ENCODE data around the gene SUB1.
"Not testable (repeated sequence)": the region's sequence is repeated elsewhere in the genome, so short reads cannot be mapped to it uniquely, and the experiment has no call there.

The SUB1 gene

GRCh38 chr5:32566319-32567111 is 18.8 kb upstream of the SUB1 start:
- H3K4me1 ChIP-seq (ENCODE audit: control insufficient read depth, insufficient read depth, low read length, poor library complexity, severe bottlenecking), result no peaks in the 10 kb centered on the region
- 92 to 96% methylated on average over 3 of the region's 3 CpGs for WGBS, 2 experiments (ENCODE audit: insufficient coverage in 2 of 2)

GRCh38 chr5:32571128-32571527 is 14.2 kb upstream of the SUB1 start:
- H3K9me3 ChIP-seq (ENCODE audit: control insufficient read depth, low read length), result peaks cover 3% of the 10 kb centered on the region
- no peak overlapping the region for H3K4me3 ChIP-seq (ENCODE audit: extremely low read depth, insufficient read depth, low read length, poor library complexity, severe bottlenecking)
- WGBS, 2 experiments (ENCODE audit: insufficient coverage in 2 of 2), result 50% methylated on average over 1 of the region's 1 CpG; no CpG with 5 or more reads in 1 of the 2 experiments
- H3K4me1 ChIP-seq (ENCODE audit: control insufficient read depth, insufficient read depth, low read length, poor library complexity, severe bottlenecking), result no peaks in the 10 kb centered on the region
- H3K27ac ChIP-seq (ENCODE audit: low read depth, low read length, severe bottlenecking), result no peak overlapping the region
- no peaks in the 10 kb centered on the region for H3K36me3 ChIP-seq (ENCODE audit: control insufficient read depth, insufficient read depth, low read length)

More at GRCh38 chr5:32566319-32567111, 18.8 kb upstream of the SUB1 start:
- no peak overlapping the region for H3K4me3 ChIP-seq (ENCODE audit: extremely low read depth, insufficient read depth, low read length, poor library complexity, severe bottlenecking)
- peaks cover 3% of the 10 kb centered on the region for H3K9me3 ChIP-seq (ENCODE audit: control insufficient read depth, low read length)
- no peak overlapping the region for H3K27ac ChIP-seq (ENCODE audit: low read depth, low read length, severe bottlenecking)
- H3K36me3 ChIP-seq (ENCODE audit: control insufficient read depth, insufficient read depth, low read length), result no peaks in the 10 kb centered on the region

- WGBS, 2 experiments (ENCODE audit: insufficient coverage in 2 of 2), result 95 to 100% methylated on average over 2 to 6 of the region's 8 CpGs
- no peak overlapping the region for H3K4me3 ChIP-seq (ENCODE audit: extremely low read depth, insufficient read depth, low read length, poor library complexity, severe bottlenecking)
- H3K36me3 ChIP-seq (ENCODE audit: control insufficient read depth, insufficient read depth, low read length), result no peaks in the 10 kb centered on the region
- no peak overlapping the region for H3K27ac ChIP-seq (ENCODE audit: low read depth, low read length, severe bottlenecking)
- no peaks in the 10 kb centered on the region for H3K4me1 ChIP-seq (ENCODE audit: control insufficient read depth, insufficient read depth, low read length, poor library complexity, severe bottlenecking)
- peaks cover 3% of the 10 kb centered on the region for H3K9me3 ChIP-seq (ENCODE audit: control insufficient read depth, low read length)
These were observed 12.4 kb upstream of the SUB1 start for GRCh38 chr5:32572778-32573480.

- not testable (repeated sequence) for H3K9me3 ChIP-seq (ENCODE audit: control insufficient read depth, low read length); H3K4me1 ChIP-seq (ENCODE audit: control insufficient read depth, insufficient read depth, low read length, poor library complexity, severe bottlenecking); H3K36me3 ChIP-seq (ENCODE audit: control insufficient read depth, insufficient read depth, low read length); H3K27ac ChIP-seq (ENCODE audit: low read depth, low read length, severe bottlenecking); H3K4me3 ChIP-seq (ENCODE audit: extremely low read depth, insufficient read depth, low read length, poor library complexity, severe bottlenecking)
- 20% methylated on average over 1 of the region's 3 CpGs; no CpG with 5 or more reads in 1 of the 2 experiments for WGBS, 2 experiments (ENCODE audit: insufficient coverage in 2 of 2)
These were observed 11.9 kb upstream of the SUB1 start for GRCh38 chr5:32573481-32573854.

- Histone ChIP-seq H3K9me3 (ENCODE audit: control insufficient read depth, low read length) (peaks cover under 1% of the 10 kb centered on the region), H3K4me1 (ENCODE audit: control insufficient read depth, insufficient read depth, low read length, poor library complexity, severe bottlenecking) (no peaks in the 10 kb centered on the region), H3K36me3 (ENCODE audit: control insufficient read depth, insufficient read depth, low read length) (no peaks in the 10 kb centered on the region), H3K27ac (ENCODE audit: low read depth, low read length, severe bottlenecking) (no peak overlapping the region), H3K4me3 (ENCODE audit: extremely low read depth, insufficient read depth, low read length, poor library complexity, severe bottlenecking) (no peak overlapping the region)
- 76 to 91% methylated on average over 2 to 3 of the region's 3 CpGs for WGBS, 2 experiments (ENCODE audit: insufficient coverage in 2 of 2)
These were observed 10.7 kb upstream of the SUB1 start for GRCh38 chr5:32574540-32575175.

- no peak overlapping the region for H3K4me3 ChIP-seq (ENCODE audit: extremely low read depth, insufficient read depth, low read length, poor library complexity, severe bottlenecking)
- H3K9me3 ChIP-seq (ENCODE audit: control insufficient read depth, low read length), result no peaks in the 10 kb centered on the region
- WGBS, 2 experiments (ENCODE audit: insufficient coverage in 2 of 2), result 100% methylated on average over 1 of the region's 3 CpGs; no CpG with 5 or more reads in 1 of the 2 experiments
- H3K4me1 ChIP-seq (ENCODE audit: control insufficient read depth, insufficient read depth, low read length, poor library complexity, severe bottlenecking), result peaks cover 6% of the 10 kb centered on the region
- no peaks in the 10 kb centered on the region for H3K36me3 ChIP-seq (ENCODE audit: control insufficient read depth, insufficient read depth, low read length)
- H3K27ac ChIP-seq (ENCODE audit: low read depth, low read length, severe bottlenecking), result no peak overlapping the region
These were observed 7.0 kb upstream of the SUB1 start for GRCh38 chr5:32578363-32578762.

- peaks cover 6% of the 10 kb centered on the region for H3K4me1 ChIP-seq (ENCODE audit: control insufficient read depth, insufficient read depth, low read length, poor library complexity, severe bottlenecking)
- no peaks in the 10 kb centered on the region for H3K36me3 ChIP-seq (ENCODE audit: control insufficient read depth, insufficient read depth, low read length)
- H3K27ac ChIP-seq (ENCODE audit: low read depth, low read length, severe bottlenecking), result no peak overlapping the region
- H3K9me3 ChIP-seq (ENCODE audit: control insufficient read depth, low read length), result no peaks in the 10 kb centered on the region
- H3K4me3 ChIP-seq (ENCODE audit: extremely low read depth, insufficient read depth, low read length, poor library complexity, severe bottlenecking), result no peak overlapping the region
- no CpG with 5 or more reads among the region's 3 CpGs for WGBS, 2 experiments (ENCODE audit: insufficient coverage in 2 of 2)
These were observed 6.6 kb upstream of the SUB1 start for GRCh38 chr5:32578764-32579163.

GRCh38 chr5:32581010-32581785 is 4.2 kb upstream of the SUB1 start:
- peaks cover 6% of the 10 kb centered on the region for H3K4me1 ChIP-seq (ENCODE audit: control insufficient read depth, insufficient read depth, low read length, poor library complexity, severe bottlenecking)
- H3K27ac ChIP-seq (ENCODE audit: low read depth, low read length, severe bottlenecking), result no peak overlapping the region
- no peak overlapping the region for H3K4me3 ChIP-seq (ENCODE audit: extremely low read depth, insufficient read depth, low read length, poor library complexity, severe bottlenecking)
- no peaks in the 10 kb centered on the region for H3K9me3 ChIP-seq (ENCODE audit: control insufficient read depth, low read length)
- 83 to 87% methylated on average over 6 to 7 of the region's 12 CpGs for WGBS, 2 experiments (ENCODE audit: insufficient coverage in 2 of 2)
- H3K36me3 ChIP-seq (ENCODE audit: control insufficient read depth, insufficient read depth, low read length), result no peaks in the 10 kb centered on the region

GRCh38 chr5:32583582-32584232 is 1.6 kb upstream of the SUB1 start:
- peaks cover 10% of the 10 kb centered on the region for H3K36me3 ChIP-seq (ENCODE audit: control insufficient read depth, insufficient read depth, low read length)
- H3K27ac ChIP-seq (ENCODE audit: low read depth, low read length, severe bottlenecking), result no peak overlapping the region
- peaks cover 15% of the 10 kb centered on the region for H3K4me1 ChIP-seq (ENCODE audit: control insufficient read depth, insufficient read depth, low read length, poor library complexity, severe bottlenecking)
- H3K4me3 ChIP-seq (ENCODE audit: extremely low read depth, insufficient read depth, low read length, poor library complexity, severe bottlenecking), result no peak overlapping the region
- no peaks in the 10 kb centered on the region for H3K9me3 ChIP-seq (ENCODE audit: control insufficient read depth, low read length)
- WGBS, 2 experiments (ENCODE audit: insufficient coverage in 2 of 2), result 92% methylated on average over 11 to 15 of the region's 16 CpGs

- peak overlapping the region; percentile 16 for H3K27ac ChIP-seq (ENCODE audit: low read depth, low read length, severe bottlenecking)
- H3K9me3 ChIP-seq (ENCODE audit: control insufficient read depth, low read length), result no peaks in the 10 kb centered on the region
- H3K4me1 ChIP-seq (ENCODE audit: control insufficient read depth, insufficient read depth, low read length, poor library complexity, severe bottlenecking), result peaks cover 15% of the 10 kb centered on the region
- peaks cover 19% of the 10 kb centered on the region for H3K36me3 ChIP-seq (ENCODE audit: control insufficient read depth, insufficient read depth, low read length)
- no peak overlapping the region for H3K4me3 ChIP-seq (ENCODE audit: extremely low read depth, insufficient read depth, low read length, poor library complexity, severe bottlenecking)
- 75 to 87% methylated on average over 2 of the region's 6 CpGs for whole genome bisulfite sequencing, 2 experiments (ENCODE audit: insufficient coverage in 2 of 2)
These were observed 711 bp upstream of the SUB1 start for GRCh38 chr5:32584646-32585045.
